Sigmoid colon (tissue), 3 donors: ENCODE results near the gene H19.

Experiments
- POLR2A ChIP-seq, 2 donors: fragments of 450-650 bp; IDR thresholded peaks; one replicate each; pipeline ENCODE4 v1.6.1; 2016; ENCODE audit warnings: antibody characterized with exemption in 2 of 2, mild to moderate bottlenecking in 2 of 2, moderate library complexity in 2 of 2
- TF ChIP-seq, protein P1 (sequence below), 4 experiments: fragments of 450-650 bp in 3 of 4; fragments of 200-600 bp in 1 of 4; IDR thresholded peaks; one replicate each; pipeline ENCODE4 v1.5.1; 2016 to 2019; ENCODE audit warnings: antibody characterized with exemption in 4 of 4, mild to moderate bottlenecking in 3 of 4, moderate library complexity in 2 of 4

DNA sequence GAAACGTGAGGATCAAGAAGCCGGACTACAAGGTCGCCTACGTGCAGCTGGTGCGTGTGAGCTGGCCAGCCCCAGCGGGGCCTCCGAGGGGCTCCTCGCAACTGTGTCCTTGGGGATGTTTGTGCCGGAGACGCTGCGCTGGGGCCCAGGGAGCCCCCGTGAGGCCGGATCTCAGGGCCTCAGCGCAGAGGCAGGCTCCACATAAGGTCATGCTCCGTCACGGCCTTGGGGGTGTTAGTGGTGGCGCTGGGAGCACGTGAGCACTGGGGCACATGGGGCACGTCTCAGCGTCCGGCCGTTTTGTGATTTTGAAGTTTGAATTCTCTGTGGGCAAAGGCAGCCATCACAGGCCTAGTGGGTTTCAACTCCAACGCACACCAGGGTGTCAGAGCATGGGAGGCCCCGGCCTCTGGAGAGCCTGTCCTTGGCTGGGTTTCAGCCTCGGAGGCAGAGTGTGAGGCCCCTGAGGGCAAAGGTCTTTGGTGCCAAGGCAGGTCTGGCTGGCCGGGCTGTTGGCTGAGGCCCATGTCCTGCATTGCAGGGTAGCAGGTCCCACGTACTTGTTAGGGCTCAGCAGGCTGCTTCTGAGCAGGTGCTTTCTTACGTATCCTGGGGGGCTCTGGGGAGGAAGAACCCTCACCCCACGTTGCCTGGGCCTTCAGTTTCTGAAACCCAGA is 44.7 kb downstream of the H19 start:
- TF ChIP-seq POLR2A (IDR thresholded peaks at IDR 0.05), result no peak
- TF ChIP-seq, protein P1, sequence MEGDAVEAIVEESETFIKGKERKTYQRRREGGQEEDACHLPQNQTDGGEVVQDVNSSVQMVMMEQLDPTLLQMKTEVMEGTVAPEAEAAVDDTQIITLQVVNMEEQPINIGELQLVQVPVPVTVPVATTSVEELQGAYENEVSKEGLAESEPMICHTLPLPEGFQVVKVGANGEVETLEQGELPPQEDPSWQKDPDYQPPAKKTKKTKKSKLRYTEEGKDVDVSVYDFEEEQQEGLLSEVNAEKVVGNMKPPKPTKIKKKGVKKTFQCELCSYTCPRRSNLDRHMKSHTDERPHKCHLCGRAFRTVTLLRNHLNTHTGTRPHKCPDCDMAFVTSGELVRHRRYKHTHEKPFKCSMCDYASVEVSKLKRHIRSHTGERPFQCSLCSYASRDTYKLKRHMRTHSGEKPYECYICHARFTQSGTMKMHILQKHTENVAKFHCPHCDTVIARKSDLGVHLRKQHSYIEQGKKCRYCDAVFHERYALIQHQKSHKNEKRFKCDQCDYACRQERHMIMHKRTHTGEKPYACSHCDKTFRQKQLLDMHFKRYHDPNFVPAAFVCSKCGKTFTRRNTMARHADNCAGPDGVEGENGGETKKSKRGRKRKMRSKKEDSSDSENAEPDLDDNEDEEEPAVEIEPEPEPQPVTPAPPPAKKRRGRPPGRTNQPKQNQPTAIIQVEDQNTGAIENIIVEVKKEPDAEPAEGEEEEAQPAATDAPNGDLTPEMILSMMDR (IDR thresholded peaks at IDR 0.05), result no peak
